RWPE1 (cell line): ENCODE data around the gene PKP2.

ENCODE experiments used
- CTCF ChIA-PET: fragments of 350-600 bp; sonication (Branson Sonifier 250); formaldehyde crosslinking; extraction: SDS; loops from one replicate; lab custom pipeline; 2021; lab: Yijun Ruan, JAX
- POLR2A ChIA-PET: fragments of 400-600 bp; formaldehyde crosslinking; extraction: SDS; loops from one replicate; lab custom pipeline; 2020; ENCODE audit warnings: antibody characterized with exemption; ENCODE audit not compliant: low non-redundant PET; lab: Yijun Ruan, JAX
- DNase-seq: peaks from one replicate; pipeline ENCODE4 v3.0.0; 2012; ENCODE audit warnings: low spot score
- H3K27ac ChIP-seq: fragments of 450-650 bp; 2 replicates; pipeline ENCODE4 v1.5.1; 2017
- TF ChIP-seq, protein P1 (sequence below): fragments of 450-650 bp; conservative IDR thresholded peaks from 2 replicates; pipeline ENCODE4 v1.5.1; 2017; ENCODE audit warnings: low read depth, mild to moderate bottlenecking

Gene PKP2

DNA sequence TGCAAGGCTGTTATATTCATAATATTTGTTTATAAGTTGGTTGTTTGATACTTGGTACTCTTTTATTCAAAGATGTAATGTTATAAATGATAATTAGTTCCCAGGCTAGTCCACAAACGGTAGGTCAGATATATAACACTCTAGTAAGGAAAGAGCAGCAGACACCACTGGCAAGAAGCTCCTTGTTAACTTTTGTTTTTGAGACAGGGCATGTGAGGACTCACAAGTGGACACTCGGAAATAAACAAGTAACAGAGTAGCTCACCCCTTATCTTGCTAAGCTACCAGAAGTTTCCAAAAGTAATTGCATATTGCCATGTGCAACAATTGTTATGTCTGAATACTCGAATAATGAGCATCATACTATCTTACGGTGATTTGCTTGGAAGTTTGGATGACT is 102.3 kb downstream of the PKP2 start:
- CTCF ChIA-PET, result no interaction called here

DNA sequence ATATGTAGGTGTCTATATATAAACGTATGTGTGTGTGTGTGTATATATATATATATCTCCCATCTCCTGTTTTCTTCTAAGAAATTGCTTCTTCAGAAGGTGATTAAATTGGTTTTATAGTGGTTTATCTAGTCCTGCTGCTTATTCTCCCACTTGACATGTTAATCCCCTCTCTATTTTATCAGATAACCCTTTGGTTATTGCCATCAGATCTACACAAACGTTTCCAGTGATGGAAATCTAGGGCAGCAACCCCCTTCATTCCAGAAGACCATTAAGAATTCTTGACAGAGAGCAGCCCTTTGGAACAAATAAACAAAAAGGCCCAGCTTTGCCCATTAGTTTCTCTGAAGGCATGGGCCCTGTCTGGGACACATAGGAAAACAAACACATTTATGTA is 106.7 kb downstream of the PKP2 start:
- H3K27ac ChIP-seq, result no peak overlapping the region
- ChIA-PET CTCF (no interaction called here), POLR2A (no interaction called here)
- TF ChIP-seq, protein P1, sequence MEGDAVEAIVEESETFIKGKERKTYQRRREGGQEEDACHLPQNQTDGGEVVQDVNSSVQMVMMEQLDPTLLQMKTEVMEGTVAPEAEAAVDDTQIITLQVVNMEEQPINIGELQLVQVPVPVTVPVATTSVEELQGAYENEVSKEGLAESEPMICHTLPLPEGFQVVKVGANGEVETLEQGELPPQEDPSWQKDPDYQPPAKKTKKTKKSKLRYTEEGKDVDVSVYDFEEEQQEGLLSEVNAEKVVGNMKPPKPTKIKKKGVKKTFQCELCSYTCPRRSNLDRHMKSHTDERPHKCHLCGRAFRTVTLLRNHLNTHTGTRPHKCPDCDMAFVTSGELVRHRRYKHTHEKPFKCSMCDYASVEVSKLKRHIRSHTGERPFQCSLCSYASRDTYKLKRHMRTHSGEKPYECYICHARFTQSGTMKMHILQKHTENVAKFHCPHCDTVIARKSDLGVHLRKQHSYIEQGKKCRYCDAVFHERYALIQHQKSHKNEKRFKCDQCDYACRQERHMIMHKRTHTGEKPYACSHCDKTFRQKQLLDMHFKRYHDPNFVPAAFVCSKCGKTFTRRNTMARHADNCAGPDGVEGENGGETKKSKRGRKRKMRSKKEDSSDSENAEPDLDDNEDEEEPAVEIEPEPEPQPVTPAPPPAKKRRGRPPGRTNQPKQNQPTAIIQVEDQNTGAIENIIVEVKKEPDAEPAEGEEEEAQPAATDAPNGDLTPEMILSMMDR, result no peak
- no peak for DNase-seq

More for the DNA sequence above, 102.3 kb downstream of the PKP2 start:
- no peak for DNase-seq
- TF ChIP-seq, protein P1, result no peak
- no peak overlapping the region for H3K27ac ChIP-seq
- POLR2A ChIA-PET, result no interaction called here

DNA sequence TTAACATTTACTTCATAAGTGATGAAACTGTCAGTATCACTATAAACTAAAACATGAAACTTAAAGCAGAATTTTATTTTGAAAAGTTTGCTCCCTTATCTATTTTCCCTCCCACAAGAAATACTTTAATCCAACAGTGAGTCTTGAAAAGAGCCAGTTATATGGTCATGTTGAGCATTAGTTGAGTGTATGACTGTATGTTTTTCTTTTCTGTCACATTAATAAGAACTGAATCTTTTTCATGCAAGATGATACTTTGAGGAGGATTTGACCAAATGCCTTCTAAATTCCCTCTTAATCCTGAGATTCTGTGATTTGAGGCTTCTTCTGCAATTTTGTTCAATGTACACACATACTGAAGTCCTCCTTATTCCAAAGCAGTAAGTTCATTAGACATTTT is 107.1 kb downstream of the PKP2 start:
- TF ChIP-seq, protein P1, result no peak
- H3K27ac ChIP-seq, result no peak overlapping the region
- CTCF ChIA-PET, result no interaction called here
- POLR2A ChIA-PET, result no interaction called here
- no peak for DNase-seq

DNA sequence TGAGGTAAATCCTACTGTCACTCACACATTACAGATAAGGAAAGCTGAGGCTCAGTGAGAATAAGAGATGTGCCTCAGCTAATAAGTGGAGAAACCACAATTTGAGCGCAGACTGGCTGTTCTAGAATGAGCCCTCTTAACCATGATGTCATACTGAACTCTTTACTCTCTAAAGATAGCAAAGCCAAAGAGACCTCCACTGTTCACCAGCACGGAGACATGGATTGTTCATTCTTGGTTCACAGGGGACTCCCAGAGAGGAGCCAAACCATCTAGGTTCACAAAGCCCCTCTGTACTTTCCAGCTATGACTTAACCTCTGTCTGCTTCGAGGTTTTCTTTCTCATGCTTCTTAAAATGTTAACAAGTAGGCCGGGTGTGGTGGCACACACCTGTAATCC is 108.2 kb downstream of the PKP2 start:
- no peak overlapping the region for H3K27ac ChIP-seq
- POLR2A ChIA-PET, result no interaction called here
- CTCF ChIA-PET, result no interaction called here
- TF ChIP-seq, protein P1, result no peak
- no peak for DNase-seq

DNA sequence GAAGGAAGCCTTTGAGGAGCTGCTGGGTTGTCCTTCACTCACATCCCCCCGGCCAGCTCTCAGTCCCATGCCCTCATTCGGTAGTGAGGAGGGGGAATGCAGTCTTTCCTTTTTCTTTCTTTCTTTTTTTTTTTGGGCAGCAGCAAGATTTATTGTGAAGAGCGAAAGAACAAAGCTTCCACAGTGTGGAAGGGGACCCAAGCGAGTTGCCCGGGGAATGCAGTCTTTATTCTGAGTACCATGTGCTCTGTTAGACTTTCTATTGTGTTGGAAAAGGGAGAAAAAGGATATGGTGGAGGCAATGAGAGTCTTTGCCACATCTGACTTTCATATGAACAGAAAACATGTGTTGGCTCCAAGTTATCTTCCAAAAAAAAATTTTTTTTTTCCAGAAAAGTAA is 111.0 kb downstream of the PKP2 start:
- CTCF ChIA-PET, result no interaction called here
- no peak for DNase-seq
- POLR2A ChIA-PET, result no interaction called here
- H3K27ac ChIP-seq, result no peak overlapping the region
- TF ChIP-seq, protein P1, result no peak

DNA sequence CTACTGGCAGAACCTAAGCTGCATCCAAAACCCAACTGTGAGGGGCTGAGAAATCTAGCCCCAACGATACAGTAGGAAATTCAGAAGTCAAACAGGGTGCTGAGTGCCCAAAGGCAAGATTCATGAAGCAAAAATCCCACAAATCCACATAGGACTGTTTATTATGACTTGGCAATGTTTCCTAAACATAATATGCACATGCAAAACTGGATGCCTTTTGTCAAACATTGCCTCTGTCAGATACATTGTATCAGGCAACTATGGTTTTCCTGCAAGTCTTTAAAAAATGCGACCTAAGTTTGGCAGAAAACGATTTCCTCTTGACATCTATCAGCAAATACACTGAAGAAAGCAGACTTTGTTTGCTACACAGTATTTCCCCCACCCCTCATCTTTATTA is 113.5 kb downstream of the PKP2 start:
- ChIA-PET POLR2A (no interaction called here), CTCF (no interaction called here)
- no peak for DNase-seq
- no peak overlapping the region for H3K27ac ChIP-seq
- TF ChIP-seq, protein P1, result no peak

DNA sequence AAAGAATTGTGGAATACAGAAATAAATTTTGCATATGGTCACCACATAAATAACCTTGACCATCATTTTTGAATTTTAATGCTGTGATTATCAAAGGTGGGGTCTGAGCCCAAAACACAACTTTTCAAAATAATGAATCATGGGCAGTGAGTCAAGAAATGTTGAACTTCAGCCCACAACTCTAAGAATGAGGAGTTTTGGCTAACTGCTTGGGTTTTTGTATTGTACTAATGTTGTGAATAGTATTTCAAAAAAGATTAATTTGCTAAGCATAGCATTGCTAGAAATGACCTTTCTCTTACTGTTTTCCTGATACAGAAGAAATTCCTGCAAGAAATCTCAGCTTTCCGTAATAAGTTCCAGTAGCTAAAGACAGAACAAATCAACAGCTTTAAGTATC is 116.5 kb downstream of the PKP2 start:
- no peak overlapping the region for H3K27ac ChIP-seq
- TF ChIP-seq, protein P1, result no peak
- POLR2A ChIA-PET, result no interaction called here
- no peak for DNase-seq
- CTCF ChIA-PET, result no interaction called here
